GM12892 (cell line): ENCODE measurements around the gene MACROD2.

Source experiments
- POLR2A ChIP-seq: IDR thresholded peaks from 2 replicates; pipeline ENCODE4 v1.6.1; 2011; ENCODE audit warnings: low read depth, low read length, control low read depth
- TAF1 ChIP-seq: IDR thresholded peaks from 2 replicates; pipeline ENCODE4 v1.6.1; 2011; ENCODE audit warnings: low read depth, mild to moderate bottlenecking, control low read depth, low read length, borderline replicate concordance

DNA sequence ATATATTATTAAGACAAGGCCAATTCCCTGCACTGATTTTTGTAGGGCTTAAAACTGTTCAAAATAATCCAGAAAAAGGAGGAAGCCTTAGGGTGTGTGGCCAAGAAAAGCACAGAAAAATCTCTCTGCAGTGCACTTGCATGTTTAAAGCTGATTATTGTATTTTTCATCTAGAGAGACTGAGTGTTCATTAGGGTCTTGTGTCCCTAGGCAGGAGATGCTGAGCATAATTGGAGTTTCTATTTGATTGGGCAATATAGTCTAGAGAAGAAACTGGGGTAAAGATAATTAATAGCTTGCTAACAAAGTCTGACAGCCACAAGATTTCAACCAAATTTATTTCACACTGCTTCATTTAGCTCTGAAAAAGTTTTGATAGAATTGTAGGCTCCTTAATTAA is 339.7 kb downstream of the MACROD2 start:
- no peak for TF ChIP-seq POLR2A
- no peak for TF ChIP-seq TAF1
